Upper lobe of right lung (tissue), 1 donor: ENCODE data around the gene COPG2. TPM values are rescaled to one million over a fixed set of nuclear protein-coding genes. Genes with fewer than 3 reads are reported as not detected.
A peak's percentile ranks its signal among the peaks of the same experiment; 100 is the strongest.

Experiments used
- ATAC-seq: fragments of 200-7000 bp; cut with Tn5 transposase; one replicate; pipeline ENCODE4 v1.9.1; 2020; ENCODE audit warnings: mild to moderate bottlenecking, moderate library complexity
- DNase-seq: peaks from one replicate; pipeline ENCODE4 v3.0.0-alpha.2; 2020
- H3K27ac ChIP-seq: fragments of 200-600 bp; one replicate; pipeline ENCODE4 v1.8.0; 2022
- H3K27me3 ChIP-seq: fragments of 200-600 bp; one replicate; pipeline ENCODE4 v1.8.0; 2022; ENCODE audit warnings: mild to moderate bottlenecking
- H3K36me3 ChIP-seq: fragments of 200-600 bp; one replicate; pipeline ENCODE4 v1.8.0; 2022
- H3K4me1 ChIP-seq: fragments of 200-600 bp; one replicate; pipeline ENCODE4 v1.8.0; 2022
- H3K4me3 ChIP-seq: fragments of 200-600 bp; one replicate; pipeline ENCODE4 v1.8.0; 2022; ENCODE audit warnings: mild to moderate bottlenecking
- H3K9me3 ChIP-seq: fragments of 200-600 bp; one replicate; pipeline ENCODE4 v1.8.0; 2022
- intact Hi-C: fragments of 100-400 bp; cut with DNase I; formaldehyde crosslinking; loops from one replicate; pipeline ENCODE4 v1.11.0; 2022
- total RNA-seq: library from RNA; stranded (reverse); fragmentation: NEBNext Ultra II Directional; extraction: Animal tissue kit (Norgen Biotek cat#: 25700); gene quantifications from one replicate; pipeline ENCODE4 v1.2.1, GENCODE V29; 2021
- TF ChIP-seq, protein P1 (sequence below): fragments of 200-600 bp; IDR thresholded peaks from one replicate; pipeline ENCODE4 v1.8.0; 2022; ENCODE audit warnings: antibody characterized with exemption
- donor health status: DM: no; HTN: yes; CAD: no; lungs with severe emphysema.

Gene COPG2
- total RNA-seq, 1 donor from 2014 or later = 16.3 TPM

DNA sequence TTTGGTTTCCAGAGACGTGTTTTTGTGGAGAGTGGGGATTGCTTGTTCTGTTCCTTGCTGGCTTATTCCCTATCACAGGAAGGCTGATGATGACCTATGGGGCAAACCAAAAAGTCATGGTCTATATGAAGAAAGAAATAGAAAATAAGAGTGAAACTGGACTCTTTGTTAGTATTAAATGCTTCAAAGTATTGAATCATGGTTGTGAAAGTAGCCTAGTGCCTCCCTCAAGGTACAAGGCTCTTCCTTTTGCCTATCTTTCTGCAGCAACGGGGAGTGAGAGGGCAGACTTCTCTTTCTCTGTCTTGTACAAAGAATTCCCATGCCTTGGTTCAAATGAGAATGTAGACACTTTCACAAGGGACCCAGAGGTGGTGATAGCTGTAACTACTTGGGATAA is 167.6 kb downstream of the COPG2 start:
- intact Hi-C loops = no loop called here
- H3K27me3 ChIP-seq = no peaks in the 10 kb centered on the region
- TF ChIP-seq, protein P1, sequence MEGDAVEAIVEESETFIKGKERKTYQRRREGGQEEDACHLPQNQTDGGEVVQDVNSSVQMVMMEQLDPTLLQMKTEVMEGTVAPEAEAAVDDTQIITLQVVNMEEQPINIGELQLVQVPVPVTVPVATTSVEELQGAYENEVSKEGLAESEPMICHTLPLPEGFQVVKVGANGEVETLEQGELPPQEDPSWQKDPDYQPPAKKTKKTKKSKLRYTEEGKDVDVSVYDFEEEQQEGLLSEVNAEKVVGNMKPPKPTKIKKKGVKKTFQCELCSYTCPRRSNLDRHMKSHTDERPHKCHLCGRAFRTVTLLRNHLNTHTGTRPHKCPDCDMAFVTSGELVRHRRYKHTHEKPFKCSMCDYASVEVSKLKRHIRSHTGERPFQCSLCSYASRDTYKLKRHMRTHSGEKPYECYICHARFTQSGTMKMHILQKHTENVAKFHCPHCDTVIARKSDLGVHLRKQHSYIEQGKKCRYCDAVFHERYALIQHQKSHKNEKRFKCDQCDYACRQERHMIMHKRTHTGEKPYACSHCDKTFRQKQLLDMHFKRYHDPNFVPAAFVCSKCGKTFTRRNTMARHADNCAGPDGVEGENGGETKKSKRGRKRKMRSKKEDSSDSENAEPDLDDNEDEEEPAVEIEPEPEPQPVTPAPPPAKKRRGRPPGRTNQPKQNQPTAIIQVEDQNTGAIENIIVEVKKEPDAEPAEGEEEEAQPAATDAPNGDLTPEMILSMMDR = no peak
- ATAC-seq (no peak), DNase-seq (no peak)
- H3K27ac ChIP-seq = no peak overlapping the region
- peaks cover 40% of the 10 kb centered on the region for H3K36me3 ChIP-seq
- no peak overlapping the region for H3K4me3 ChIP-seq
- no peaks in the 10 kb centered on the region for H3K9me3 ChIP-seq
- H3K4me1 ChIP-seq = no peaks in the 10 kb centered on the region

DNA sequence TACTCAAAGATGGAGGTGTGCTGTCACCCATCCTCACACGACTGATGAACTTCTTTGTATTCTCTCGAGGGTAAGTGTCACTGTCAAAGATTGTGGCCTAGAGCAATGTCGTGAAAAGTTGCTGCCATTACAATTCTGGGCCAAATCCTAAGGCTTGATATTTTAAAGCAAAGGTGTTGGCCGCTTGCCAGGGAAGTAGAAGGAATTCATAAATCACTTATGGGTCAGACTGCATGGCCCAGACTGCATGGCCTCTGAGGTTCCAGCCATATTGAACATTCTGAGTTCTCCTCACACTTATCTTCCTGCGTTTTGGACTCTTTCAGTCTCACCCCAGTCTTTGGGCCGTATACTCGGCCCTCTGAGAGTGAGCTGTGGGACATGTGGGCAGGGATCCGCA is 168.1 kb downstream of the COPG2 start:
- intact Hi-C loops = no loop called here
- H3K9me3 ChIP-seq = no peaks in the 10 kb centered on the region
- H3K4me1 ChIP-seq = no peaks in the 10 kb centered on the region
- DNase-seq (no peak), ATAC-seq (no peak)
- no peak overlapping the region for H3K27ac ChIP-seq
- H3K36me3 ChIP-seq = peaks cover 40% of the 10 kb centered on the region
- TF ChIP-seq, protein P1 = no peak
- H3K4me3 ChIP-seq = no peak overlapping the region
- H3K27me3 ChIP-seq = no peaks in the 10 kb centered on the region

DNA sequence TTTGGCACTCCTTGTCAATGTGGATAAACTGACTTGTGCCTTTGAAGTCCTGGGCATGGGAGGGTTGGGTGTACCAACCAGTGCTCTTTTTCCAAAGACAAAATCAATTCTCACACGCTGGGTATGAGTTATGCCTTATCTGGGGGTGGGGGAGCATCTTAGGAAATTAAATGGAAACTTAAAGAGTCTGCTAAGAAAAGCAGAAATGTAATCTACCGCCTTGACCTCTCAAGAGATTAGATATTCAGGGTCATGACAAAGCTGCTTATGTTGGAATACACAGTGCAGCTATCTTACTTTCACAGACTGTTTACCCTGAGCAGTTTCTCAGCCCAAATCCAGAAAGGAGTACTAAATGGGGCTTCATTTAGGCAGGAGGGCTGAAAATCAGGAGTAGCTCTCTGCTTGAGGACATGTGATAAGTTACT is 174.1 kb downstream of the COPG2 start:
- Histone ChIP-seq H3K27ac (no peak overlapping the region), H3K27me3 (no peaks in the 10 kb centered on the region), H3K4me1 (peaks cover 18% of the 10 kb centered on the region), H3K4me3 (peak overlapping the region; percentile 46), H3K9me3 (no peaks in the 10 kb centered on the region), H3K36me3 (peaks cover 13% of the 10 kb centered on the region)
- TF ChIP-seq, protein P1 = no peak
- intact Hi-C loops = no loop called here
- ATAC-seq (no peak), DNase-seq (no peak)

DNA sequence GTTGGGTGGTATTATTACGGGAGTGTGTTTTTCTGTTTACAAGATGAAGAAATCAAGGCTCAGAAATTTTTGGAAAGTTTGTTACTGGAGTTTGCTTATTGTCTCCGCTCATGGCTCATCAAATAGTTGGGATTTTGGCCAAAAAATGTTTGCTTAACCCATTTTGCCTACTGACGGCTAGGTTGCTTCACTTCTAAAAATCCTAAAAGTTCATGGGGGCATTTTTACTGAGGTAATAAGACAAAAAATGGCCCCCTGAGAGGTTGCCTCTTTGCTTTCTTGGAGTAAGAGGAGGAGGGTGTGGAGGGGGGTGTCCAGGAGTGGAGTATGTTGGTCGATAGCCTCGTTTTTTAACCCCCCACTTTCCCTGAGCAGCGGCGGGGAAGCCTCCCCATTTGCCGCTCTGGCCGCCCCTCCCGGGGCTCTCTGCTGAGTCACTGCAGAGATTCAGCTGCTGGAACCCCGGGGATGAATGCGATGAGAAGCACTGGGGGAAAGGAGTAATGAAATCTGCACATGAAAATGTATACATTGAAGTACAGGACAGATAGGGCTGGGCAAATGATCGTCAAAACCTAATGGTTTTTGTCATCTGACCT is 175.2 kb downstream of the COPG2 start:
- intact Hi-C loops = no loop called here

DNA sequence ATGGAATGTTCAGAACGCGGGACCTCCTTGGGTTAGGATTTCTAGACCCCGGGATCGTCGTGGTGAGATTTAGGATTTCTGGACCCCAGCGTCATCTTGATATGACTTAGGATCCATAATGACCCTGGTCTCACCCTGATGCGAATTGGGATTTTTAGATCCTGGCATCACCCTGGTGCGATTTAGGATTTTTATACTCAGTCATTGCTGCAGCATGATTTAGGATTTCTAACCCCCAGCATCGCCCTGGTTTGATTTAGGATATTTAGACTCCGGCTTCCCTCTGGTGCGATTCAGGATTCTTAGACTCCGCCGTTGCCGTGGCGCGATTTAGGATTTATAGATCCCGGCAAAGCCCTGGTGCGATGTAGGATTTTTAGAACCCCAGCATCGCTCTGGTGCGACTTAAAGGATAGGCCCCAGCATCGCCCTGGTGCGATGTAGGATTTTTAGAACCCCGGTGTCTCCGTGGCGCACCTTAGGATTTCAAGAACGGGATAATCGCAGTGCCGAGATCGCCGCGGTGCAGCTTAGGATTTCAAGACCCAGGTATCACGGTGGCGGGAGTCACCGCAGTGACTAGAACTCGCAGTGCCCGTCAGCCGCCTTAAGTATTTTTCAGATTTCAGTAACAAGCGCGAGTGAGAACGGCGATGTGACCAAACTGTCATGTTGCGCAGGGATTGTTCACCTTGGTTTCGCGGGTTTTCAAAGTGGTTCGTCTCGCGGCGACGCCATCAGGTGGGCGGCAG is 175.8 kb downstream of the COPG2 start:
- Histone ChIP-seq H3K9me3 (no peaks in the 10 kb centered on the region), H3K36me3 (no peaks in the 10 kb centered on the region), H3K27ac (peak overlapping the region; percentile 11), H3K4me1 (peaks cover 27% of the 10 kb centered on the region), H3K4me3 (peak overlapping the region; percentile 46), H3K27me3 (no peaks in the 10 kb centered on the region)
- TF ChIP-seq, protein P1 = no peak
- DNase-seq = no peak
- intact Hi-C loops = no loop called here
- ATAC-seq = no peak

More for the DNA sequence above, 175.2 kb downstream of the COPG2 start:
- DNase-seq (no peak), ATAC-seq (no peak)
- peaks cover 4% of the 10 kb centered on the region for H3K36me3 ChIP-seq
- H3K4me3 ChIP-seq = peak overlapping the region; percentile 46
- H3K27me3 ChIP-seq = no peaks in the 10 kb centered on the region
- H3K4me1 ChIP-seq = peaks cover 27% of the 10 kb centered on the region
- TF ChIP-seq, protein P1 = no peak
- H3K9me3 ChIP-seq = no peaks in the 10 kb centered on the region
- H3K27ac ChIP-seq = no peak overlapping the region
